ENCODE results near the gene SAXO2.

DNA sequence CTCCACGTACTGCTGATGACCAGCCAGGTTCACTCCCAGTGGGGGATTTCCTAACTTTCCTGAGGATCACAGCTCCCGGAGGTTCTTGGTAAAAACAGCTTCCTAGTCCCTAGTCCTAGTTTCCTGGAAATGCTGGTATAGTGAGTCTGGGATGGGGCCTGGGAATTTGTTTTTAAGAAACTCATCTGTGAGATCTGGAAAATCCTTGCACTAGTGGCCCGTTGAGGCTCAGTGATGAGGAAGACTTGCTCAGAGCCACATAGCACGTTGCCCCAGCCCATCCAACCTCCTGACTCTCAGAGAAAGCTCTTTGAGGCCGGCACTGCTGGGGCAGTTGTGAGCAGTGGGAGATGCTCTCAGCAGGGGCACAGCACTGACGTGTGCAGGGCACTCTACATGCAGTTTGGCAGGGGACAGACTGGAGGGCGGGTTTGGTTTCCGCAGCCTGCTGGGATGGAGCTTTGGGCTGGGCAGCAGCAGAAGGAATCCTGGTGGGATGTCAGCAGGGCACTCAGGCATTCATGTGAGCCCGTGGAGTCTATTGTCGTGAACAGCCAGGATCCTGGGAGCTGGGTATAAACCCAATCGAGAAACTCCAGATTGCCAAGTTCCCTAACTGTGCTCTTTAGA is 31.6 kb downstream of the SAXO2 start:
- TF ChIP-seq ARNTL (CRISPR knock-in tag; IDR thresholded peaks at IDR 0.05; ENCODE audit: borderline replicate concordance, low read depth) (no peak), PPARA (CRISPR knock-in tag; IDR thresholded peaks at IDR 0.05; ENCODE audit: borderline replicate concordance) (no peak), ZNF8 (CRISPR knock-in tag; IDR thresholded peaks at IDR 0.05) (no peak), ZFP3 (CRISPR knock-in tag; IDR thresholded peaks at IDR 0.05) (no peak)

All from SK-N-SH treated with all-trans-retinoic acid at 6 μM for 48 hours (cell line).